HG03469 (cell line): ENCODE measurements around the gene PRRC2B.
"Not testable (repeated sequence)": the region's sequence is repeated elsewhere in the genome, so short reads cannot be mapped to it uniquely, and the experiment has no call there.

Source experiments
- ATAC-seq: cut with Tn5 transposase; IDR thresholded peaks from one replicate; pipeline ENCODE4 v1.9.1; 2021; ENCODE audit warnings: mild to moderate bottlenecking, moderate library complexity, moderate number of reproducible peaks; ENCODE audit not compliant: unreplicated experiment

Gene PRRC2B

GRCh38 chr9:131511880-131512279 lies 118.0 kb downstream of the PRRC2B start:
- no peak for ATAC-seq

DNA sequence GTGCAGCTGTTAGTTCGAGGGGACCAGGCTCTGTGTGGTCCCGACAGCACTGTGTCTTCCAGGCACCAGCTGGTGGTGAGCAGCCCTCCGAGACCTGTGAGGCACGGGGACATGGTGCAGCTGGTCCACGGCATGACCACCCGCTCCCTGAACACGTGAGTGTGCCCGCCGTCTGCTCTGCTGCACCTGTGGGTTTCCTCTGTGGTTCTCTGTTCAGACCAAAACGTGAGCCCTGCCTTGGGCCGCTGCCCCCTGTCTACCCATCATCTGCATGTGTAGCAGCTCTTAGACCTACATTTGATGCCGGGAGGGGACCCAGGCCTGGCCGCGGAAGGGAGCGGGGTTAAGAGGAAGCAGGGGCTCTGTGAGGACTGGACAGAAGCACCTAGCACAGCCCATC lies 119.3 kb downstream of the PRRC2B start:
- ATAC-seq = no peak

DNA sequence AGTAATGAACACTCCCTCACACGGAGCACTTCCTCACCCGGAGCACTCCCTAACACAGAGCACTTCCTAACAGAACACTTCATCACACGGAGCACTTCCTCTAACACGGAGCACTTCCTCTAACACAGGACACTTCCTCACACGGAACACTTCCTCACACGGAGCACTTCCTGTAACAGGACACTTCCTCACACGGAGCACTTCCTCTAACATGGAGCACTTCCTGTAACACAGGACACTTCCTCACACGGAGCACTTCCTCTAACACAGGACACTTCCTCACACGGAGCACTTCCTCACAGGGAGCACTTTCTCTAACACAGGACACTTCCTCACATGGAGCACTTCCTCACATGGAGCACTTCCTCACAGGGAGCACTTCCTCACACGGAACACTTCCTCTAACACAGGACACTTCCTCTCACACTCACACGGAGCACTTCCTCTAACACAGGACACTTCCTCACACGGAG lies 121.7 kb downstream of the PRRC2B start:
- ATAC-seq = not testable (repeated sequence)

GRCh38 chr9:131516100-131516499 lies 122.2 kb downstream of the PRRC2B start:
- ATAC-seq = no peak

DNA sequence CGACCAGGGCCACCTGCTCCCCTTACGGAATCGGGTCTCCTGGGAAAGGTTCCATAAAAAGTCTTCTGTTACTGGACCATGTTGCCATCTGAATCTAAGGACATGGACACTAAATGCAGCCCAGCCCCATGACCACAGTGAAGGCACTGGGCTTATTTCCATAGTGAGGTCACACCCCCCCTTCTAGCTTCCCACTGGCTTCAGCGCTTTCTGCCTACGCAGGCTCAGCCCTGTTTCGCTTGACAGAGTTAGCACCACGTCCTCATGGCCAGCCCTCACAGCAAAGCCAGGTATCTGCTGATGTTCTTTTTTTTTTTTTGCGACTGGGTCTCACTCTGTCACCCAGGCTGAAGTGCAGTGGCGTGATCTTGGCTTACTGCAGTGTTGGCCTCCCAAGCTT lies 123.0 kb downstream of the PRRC2B start:
- ATAC-seq = no peak

DNA sequence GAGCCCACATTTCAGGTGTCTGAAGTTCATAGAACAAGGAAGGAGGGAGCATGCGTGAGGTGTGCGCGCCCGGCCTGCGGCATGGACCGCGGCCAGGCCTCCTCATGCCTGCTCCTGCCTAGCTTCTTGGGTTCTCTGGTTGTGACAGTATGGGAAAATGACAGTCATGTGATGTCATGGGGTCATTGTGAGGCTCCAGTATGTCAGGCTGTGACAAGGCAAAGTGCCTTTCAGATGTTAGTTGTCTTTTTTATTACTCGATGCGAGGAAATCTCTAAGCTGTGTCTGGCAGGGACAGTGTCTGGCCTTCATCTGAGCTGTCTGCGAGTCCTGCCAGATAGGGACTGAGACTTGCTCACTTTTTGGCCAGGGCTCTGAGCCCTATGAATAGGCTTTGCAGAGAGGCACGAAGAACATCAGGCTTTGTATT lies 123.9 kb downstream of the PRRC2B start:
- ATAC-seq = no peak

- no peak for ATAC-seq
Measured at GRCh38 chr9:131518553-131518952, 124.7 kb downstream of the PRRC2B start.

DNA sequence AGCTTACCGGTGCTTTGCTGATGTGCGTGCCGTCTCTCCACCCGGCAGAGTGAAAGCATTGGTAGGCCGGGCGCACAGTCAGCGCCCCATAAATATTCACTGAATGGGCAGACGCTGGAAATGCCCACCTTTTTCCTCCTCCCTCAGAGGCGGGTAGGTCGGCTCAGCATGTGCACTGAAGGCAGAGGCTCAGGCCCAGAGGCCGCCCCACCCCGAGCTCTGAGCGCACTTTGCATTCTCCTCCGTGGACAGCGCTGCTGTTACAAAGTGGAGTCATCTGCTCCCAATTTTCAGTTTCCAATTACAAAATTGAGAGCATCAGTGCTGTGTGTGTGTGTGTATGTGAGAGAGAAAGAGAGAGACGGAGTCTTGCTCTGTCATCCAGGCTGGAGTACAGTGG lies 126.6 kb downstream of the PRRC2B start:
- ATAC-seq = no peak

DNA sequence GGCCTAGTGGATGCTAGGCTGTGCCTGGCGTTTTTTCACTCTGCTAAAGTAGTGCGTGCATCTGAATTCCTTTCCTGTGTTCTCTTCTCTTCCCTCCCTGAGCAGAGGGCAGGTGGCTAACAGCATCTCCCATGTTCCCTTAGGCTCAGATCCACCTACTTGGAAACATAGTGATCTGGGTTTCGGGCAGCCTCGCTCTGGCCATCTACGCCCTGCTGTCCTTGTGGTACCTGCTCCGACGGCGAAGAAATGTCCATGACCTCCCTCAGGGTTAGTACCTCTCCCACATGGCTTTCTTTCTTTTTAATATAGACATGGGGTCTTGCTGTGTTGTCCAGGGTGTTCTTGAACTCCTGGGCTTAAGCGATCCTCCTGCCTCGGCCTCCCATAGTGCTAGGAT lies 127.3 kb downstream of the PRRC2B start:
- no peak for ATAC-seq

- ATAC-seq = no peak
Measured at GRCh38 chr9:131521822-131522221, 127.9 kb downstream of the PRRC2B start.

DNA sequence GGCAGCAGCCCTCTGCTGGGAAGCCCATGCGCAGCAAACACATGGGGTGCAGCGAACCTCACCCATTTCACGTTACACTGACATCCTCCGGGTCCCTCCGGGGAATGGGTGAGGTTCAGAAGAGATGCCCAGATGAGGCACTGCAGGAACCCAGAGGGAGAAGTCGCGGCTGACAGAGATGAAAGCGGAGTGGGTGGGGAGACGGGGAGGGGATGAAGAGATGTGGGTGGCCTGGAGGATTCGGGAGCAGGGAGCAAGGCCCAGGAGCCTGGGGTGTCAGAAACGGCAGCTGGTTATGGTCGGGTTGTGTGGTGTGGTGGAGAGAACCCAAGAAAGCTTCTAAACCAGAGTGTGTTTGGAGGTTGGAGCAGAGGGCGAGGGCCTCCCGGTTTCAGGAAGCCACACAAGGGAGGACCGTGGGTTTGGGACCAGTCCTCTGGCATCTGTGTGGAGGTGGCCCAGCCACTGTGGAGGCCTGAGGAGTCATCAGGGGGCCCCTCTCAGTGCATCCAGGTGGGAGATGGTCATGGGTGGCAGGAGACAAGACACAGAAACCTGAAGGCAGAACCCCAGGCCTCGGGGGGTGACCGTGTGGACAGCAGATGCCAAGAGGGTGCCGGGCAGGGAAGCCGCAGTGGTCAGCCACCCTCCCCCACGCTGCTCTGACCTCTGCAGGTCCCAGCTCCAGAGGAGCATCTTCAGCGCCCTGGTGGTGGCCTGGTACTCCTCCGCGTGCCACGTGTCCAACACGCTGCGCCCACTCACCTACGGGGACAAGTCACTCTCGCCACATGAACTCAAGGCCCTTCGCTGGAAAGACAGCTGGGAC lies 128.6 kb downstream of the PRRC2B start:
- ATAC-seq = no peak

DNA sequence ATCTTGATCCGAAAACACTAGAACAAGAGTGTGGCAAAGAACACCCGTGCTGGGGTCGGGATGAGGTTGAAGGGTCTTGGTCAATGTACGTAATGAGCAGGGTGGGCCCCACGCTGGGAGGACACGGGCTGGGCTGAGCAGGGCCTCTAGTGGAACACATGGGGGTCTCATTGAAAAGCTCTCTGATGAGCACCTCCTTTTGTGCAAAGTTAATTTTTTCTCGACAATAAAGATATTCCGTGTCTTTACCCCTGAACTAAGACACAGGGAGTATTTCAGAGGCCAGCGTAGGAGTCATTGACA lies 129.2 kb downstream of the PRRC2B start:
- ATAC-seq = no peak

- no peak for ATAC-seq
Measured at GRCh38 chr9:131523451-131524435, 129.9 kb downstream of the PRRC2B start.

- ATAC-seq = no peak
Measured at GRCh38 chr9:131524665-131525315, 130.9 kb downstream of the PRRC2B start.

DNA sequence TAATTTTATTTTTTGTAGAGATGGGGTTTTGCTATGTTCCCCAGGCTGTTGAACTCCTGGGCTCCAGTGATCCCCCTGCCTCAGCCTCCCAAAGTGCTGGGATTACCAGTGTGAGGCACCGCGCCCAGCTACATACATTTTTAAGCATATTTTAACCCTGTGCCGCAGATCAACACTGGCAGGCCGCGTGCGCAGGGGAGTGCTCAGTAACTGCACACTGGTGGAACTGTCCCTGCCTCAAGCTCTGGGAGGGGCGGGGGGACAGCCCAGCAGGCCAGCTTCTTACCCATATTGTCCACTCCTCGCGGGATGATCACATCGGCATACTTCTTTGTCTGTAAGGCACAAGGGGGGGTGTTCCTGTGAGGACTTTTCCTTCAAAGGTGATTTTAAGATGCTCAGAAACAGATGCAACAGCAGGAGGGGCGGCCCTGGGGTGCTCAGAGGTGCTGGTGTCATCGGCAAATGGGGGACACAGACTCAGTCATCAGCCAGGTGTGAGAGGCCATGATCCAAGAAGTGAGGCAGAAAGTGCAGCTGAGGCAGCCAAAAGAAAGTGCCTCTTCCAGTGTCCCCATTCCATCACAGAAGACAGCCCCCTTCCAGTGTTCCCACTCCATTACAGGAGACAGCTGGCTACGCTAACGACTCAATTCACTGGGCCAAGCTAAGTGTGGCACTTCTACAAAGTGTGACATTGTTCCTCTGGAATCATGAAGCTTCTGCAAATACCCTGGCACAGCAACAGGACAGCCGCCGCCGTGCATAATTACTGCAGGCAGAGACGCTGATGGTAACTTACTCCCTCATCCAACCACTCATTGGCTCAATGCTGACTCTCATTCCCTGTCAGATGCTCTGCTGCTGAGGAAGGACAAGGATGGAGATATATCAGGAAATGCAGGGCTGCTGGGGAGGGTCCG lies 132.0 kb downstream of the PRRC2B start:
- ATAC-seq = no peak

- no peak for ATAC-seq
Measured at GRCh38 chr9:131528186-131528585, 134.3 kb downstream of the PRRC2B start.

- ATAC-seq = no peak
Measured at GRCh38 chr9:131528886-131529505, 135.1 kb downstream of the PRRC2B start.

DNA sequence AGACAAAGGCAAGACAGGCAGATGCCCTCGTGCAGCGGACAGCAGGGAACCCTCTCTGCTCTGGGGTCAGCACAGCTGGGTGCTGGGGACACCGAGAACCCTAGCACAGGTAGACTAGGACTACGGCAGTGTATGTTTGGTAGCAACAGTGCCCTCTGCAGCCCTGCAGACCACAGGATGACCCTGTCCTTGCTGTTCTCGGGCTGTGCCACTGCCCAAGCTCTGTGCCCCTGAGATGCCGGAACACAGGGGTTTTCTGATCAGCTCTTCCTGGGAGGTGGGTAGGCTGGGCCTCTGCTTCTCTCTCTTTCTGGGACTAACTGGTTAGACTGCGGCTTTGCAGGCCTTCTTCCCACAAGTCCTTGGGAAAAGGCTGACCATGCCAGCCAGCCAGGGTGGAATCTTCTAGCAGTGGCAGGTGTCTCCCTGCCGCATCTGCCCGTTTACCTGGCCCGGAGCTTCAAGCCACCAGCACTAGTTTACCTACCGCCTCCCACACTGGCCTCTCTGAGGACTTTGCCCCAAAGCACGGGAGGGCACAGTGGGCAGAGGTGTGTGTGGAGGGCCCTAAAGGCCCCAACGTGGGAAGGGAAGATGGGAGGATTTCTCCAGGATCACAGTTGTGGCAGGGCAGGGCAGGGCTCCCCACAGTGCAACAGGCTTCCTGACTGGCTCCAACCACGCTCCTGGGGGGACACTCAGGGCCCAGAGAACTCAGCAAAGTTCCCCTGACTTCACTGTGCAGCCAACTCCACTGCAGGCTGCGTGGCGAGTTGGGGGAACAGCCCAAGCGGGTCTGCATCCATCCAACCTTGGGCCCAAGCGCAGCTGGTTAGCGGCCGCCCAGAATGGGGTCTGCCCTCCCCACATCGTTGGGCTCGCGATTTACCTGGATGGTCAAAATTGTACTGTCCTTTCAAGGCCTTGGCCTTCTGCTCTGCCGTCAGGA lies 136.0 kb downstream of the PRRC2B start:
- ATAC-seq = no peak

GRCh38 chr9:131530546-131530919 lies 136.6 kb downstream of the PRRC2B start:
- ATAC-seq = no peak
